ENCODE data around the gene ST6GALNAC6. TPM values are rescaled to one million over a fixed set of nuclear protein-coding genes. Genes with fewer than 3 reads are reported as not detected.
"Not testable (repeated sequence)": the region's sequence is repeated elsewhere in the genome, so short reads cannot be mapped to it uniquely, and the experiment has no call there.

ST6GALNAC6 gene
- total RNA-seq, 4 donors from 2014 or later = 7.7 to 88.3 (median 18.9) TPM

- H3K9me3 ChIP-seq = no peaks in the 10 kb centered on the region
- DNase-seq = peak in 2 of 3 donors; percentile 27 to 71
- H3K36me3 ChIP-seq = no peaks in the 10 kb centered on the region
- no peak overlapping the region for H3K4me3 ChIP-seq
- peak overlapping the region; percentile 71 to 89 (median 81) for H3K27ac ChIP-seq
- TF ChIP-seq CTCF (IDR thresholded peaks at IDR 0.05) (no peak), POLR2A (IDR thresholded peaks at IDR 0.05) (no peak)
- no peaks in the 10 kb centered on the region for H3K27me3 ChIP-seq
- peaks cover 0 to 34% (median 2%) of the 10 kb centered on the region in 4 donors for H3K4me1 ChIP-seq
Measured at GRCh38 chr9:127838375-127839078, 60.9 kb downstream of the ST6GALNAC6 start.

GRCh38 chr9:127837346-127837745, 62.1 kb downstream of the ST6GALNAC6 start:
- Histone ChIP-seq H3K27me3 (no peaks in the 10 kb centered on the region), H3K4me3 (no peak overlapping the region), H3K4me1 (peaks cover 0 to 39% (median 2%) of the 10 kb centered on the region in 4 donors), H3K9me3 (no peaks in the 10 kb centered on the region), H3K27ac (peak overlapping the region; percentile 71 to 89 (median 81)), H3K36me3 (no peaks in the 10 kb centered on the region)
- no peak for TF ChIP-seq CTCF (IDR thresholded peaks at IDR 0.05)
- TF ChIP-seq POLR2A (IDR thresholded peaks at IDR 0.05) = no peak
- DNase-seq = peak in 1 of 3 donors; percentile 35

- Histone ChIP-seq H3K4me1 (peaks cover 0 to 39% (median 2%) of the 10 kb centered on the region in 4 donors), H3K27ac (peak overlapping the region; percentile 71 to 89 (median 81))
- H3K27me3 ChIP-seq, H3K9me3 ChIP-seq, DNase-seq, H3K4me3 ChIP-seq, H3K36me3 ChIP-seq: not testable (repeated sequence)
Measured at GRCh38 chr9:127836561-127836960, 62.8 kb downstream of the ST6GALNAC6 start.

GRCh38 chr9:127835991-127836516, 63.3 kb downstream of the ST6GALNAC6 start:
- peak overlapping the region in 1 of 4 donors; percentile 8 for H3K4me3 ChIP-seq

More at GRCh38 chr9:127835991-127836516, 63.3 kb downstream of the ST6GALNAC6 start:
- peak overlapping the region; percentile 71 to 89 (median 81) for H3K27ac ChIP-seq
- no peaks in the 10 kb centered on the region for H3K36me3 ChIP-seq
- H3K27me3 ChIP-seq = no peaks in the 10 kb centered on the region
- no peak for TF ChIP-seq CTCF (IDR thresholded peaks at IDR 0.05)
- peaks cover 0 to 39% (median 2%) of the 10 kb centered on the region in 4 donors for H3K4me1 ChIP-seq
- peak in 2 of 3 donors; percentile 52 to 65 for DNase-seq
- no peaks in the 10 kb centered on the region for H3K9me3 ChIP-seq

Small RNA genes within 50 kb of the gene (small RNA-seq; reads per million reads assigned to genes)
- gene MIR4672 (0 reads per million in 2 donors), gene RNA5SP296 (0 reads per million in 2 donors)

Other genes starting within 250 kb of the ST6GALNAC6 start
- gene CFAP157, start 192.6 kb downstream of the ST6GALNAC6 start, total RNA-seq = under 1 TPM in 1 of 4 donors, not detected in 3; 0.27 TPM
- gene PTRH1, start 183.9 kb downstream of the ST6GALNAC6 start, total RNA-seq = 10 to 100 TPM in 1 of 4 donors, 1 to 10 TPM in 2, not detected in 1; 5.2 to 14.9 (median 7.9) TPM
- not detected for gene TTC16, start 183.5 kb downstream of the ST6GALNAC6 start, total RNA-seq
- 10 to 100 TPM; 26.4 to 70.9 (median 35.4) TPM for gene TOR2A, start 164.3 kb downstream of the ST6GALNAC6 start, total RNA-seq
- 10 to 100 TPM in 1 of 4 donors, 1 to 10 TPM in 3; 1.4 to 22.3 (median 4.1) TPM for gene SH2D3C, start 120.9 kb downstream of the ST6GALNAC6 start, total RNA-seq
- 100 to 1,000 TPM in 1 of 4 donors, 10 to 100 TPM in 3; 53.6 to 116 (median 83.9) TPM for gene CDK9, start 113.6 kb downstream of the ST6GALNAC6 start, total RNA-seq
- gene FPGS, start 96.7 kb downstream of the ST6GALNAC6 start, total RNA-seq = 100 to 1,000 TPM in 1 of 4 donors, 10 to 100 TPM in 3; 46.1 to 105 (median 71.5) TPM
- 10 to 100 TPM in 3 of 4 donors, 1 to 10 TPM in 1; 7.0 to 49.5 (median 25.0) TPM for gene ENG, start 44.9 kb downstream of the ST6GALNAC6 start, total RNA-seq
- gene AK1, start 21.9 kb downstream of the ST6GALNAC6 start, total RNA-seq = 10 to 100 TPM in 3 of 4 donors, 1 to 10 TPM in 1; 2.5 to 22.3 (median 18.4) TPM
- gene ST6GALNAC4, start 17.4 kb upstream of the ST6GALNAC6 start, total RNA-seq = 100 to 1,000 TPM in 1 of 4 donors, 10 to 100 TPM in 3; 39.9 to 119 (median 46.7) TPM
- gene PIP5KL1, start 31.2 kb upstream of the ST6GALNAC6 start, total RNA-seq = 1 to 10 TPM in 1 of 4 donors, not detected in 3; 2.5 TPM
- gene DPM2, start 38.3 kb upstream of the ST6GALNAC6 start, total RNA-seq = 10 to 100 TPM; 20.6 to 27.3 (median 22.1) TPM
- gene EEIG1, start 81.4 kb upstream of the ST6GALNAC6 start, total RNA-seq = 100 to 1,000 TPM in 3 of 4 donors, 10 to 100 TPM in 1; 71.8 to 219 (median 122) TPM
- gene NAIF1, start 167.7 kb upstream of the ST6GALNAC6 start, total RNA-seq = 10 to 100 TPM in 2 of 4 donors, 1 to 10 TPM in 2; 7.4 to 26.1 (median 11.8) TPM
- 10 to 100 TPM; 18.2 to 44.1 (median 28.2) TPM for gene SLC25A25, start 168.6 kb upstream of the ST6GALNAC6 start, total RNA-seq
- 100 to 1,000 TPM; 123 to 193 (median 168) TPM for gene PTGES2, start 228.1 kb upstream of the ST6GALNAC6 start, total RNA-seq
- 100 to 1,000 TPM in 1 of 4 donors, 10 to 100 TPM in 2, 1 to 10 TPM in 1; 1.9 to 191 (median 37.1) TPM for gene LCN2, start 249.8 kb upstream of the ST6GALNAC6 start, total RNA-seq

All from Peyer's patch (tissue), 4 donors.